Middle frontal gyrus (tissue), 1 donor: ENCODE data around the gene F2RL2.

Experiments used
- DNase-seq: peaks from one replicate; pipeline ENCODE4 v3.0.0-alpha.2; 2015; ENCODE audit warnings: low spot score; ENCODE audit errors: extremely low spot score

The F2RL2 gene

GRCh38 chr5:76585783-76586217 is 37.4 kb downstream of the F2RL2 start:
- no peak for DNase-seq

- no peak for DNase-seq
Measured at GRCh38 chr5:76583163-76584047, 39.8 kb downstream of the F2RL2 start.

- DNase-seq: no peak
Measured at GRCh38 chr5:76582230-76583162, 40.7 kb downstream of the F2RL2 start.

- no peak for DNase-seq
Measured at GRCh38 chr5:76580981-76581380, 42.2 kb downstream of the F2RL2 start.

- DNase-seq: no peak
Measured at GRCh38 chr5:76579166-76579937, 43.9 kb downstream of the F2RL2 start.

- no peak for DNase-seq
Measured at GRCh38 chr5:76576996-76577395, 46.2 kb downstream of the F2RL2 start.

- no peak for DNase-seq
Measured at GRCh38 chr5:76576450-76576849, 46.8 kb downstream of the F2RL2 start.

GRCh38 chr5:76571559-76571958 is 51.6 kb downstream of the F2RL2 start:
- DNase-seq: no peak

GRCh38 chr5:76570153-76570552 is 53.0 kb downstream of the F2RL2 start:
- DNase-seq: no peak
